ENCODE results near the gene U2AF2.

The U2AF2 gene

GRCh38 chr19:55688422-55689218 is 33.8 kb downstream of the U2AF2 start:
- DNase-seq (ENCODE audit: low read depth in 4 of 4, low spot score in 1 of 4), result no peak

- no peak for DNase-seq (ENCODE audit: low read depth in 4 of 4, low spot score in 1 of 4)
Measured at GRCh38 chr19:55689411-55690108, 34.7 kb downstream of the U2AF2 start.

DNA sequence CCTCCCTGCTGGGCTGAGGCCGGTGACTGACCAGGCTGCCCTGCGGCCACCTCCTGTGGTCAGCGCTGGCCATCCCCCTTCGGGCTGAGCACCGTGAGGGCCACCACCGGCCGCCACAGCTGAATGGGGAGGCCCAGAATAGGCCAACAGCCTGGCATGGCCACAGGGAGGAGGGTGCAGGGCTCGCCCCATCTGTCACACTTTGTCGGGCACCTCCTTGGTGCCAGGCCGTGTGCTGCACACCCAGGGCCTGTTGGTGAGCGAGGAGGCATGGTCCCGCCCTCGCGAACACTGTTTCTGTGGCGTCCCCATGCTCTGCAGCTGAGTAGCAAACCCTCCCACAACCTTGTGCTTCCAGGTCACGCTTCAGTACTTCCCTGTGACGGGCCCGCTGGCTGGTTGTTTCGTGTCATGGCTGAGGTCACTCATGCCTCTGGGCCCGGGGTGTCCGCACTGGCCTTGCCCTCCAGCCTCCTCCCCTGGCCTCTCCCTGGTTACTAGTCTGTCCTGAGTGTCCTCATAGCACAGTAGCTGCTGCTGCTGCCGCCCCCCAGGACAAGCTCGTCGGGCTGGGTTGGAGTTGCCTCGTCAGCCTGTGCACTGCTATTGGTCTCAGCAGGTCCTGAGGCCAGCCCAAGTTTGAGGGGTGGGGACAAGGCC is 35.4 kb downstream of the U2AF2 start:
- DNase-seq (ENCODE audit: low read depth in 4 of 4, low spot score in 1 of 4), result no peak

GRCh38 chr19:55690769-55691545 is 36.1 kb downstream of the U2AF2 start:
- DNase-seq (ENCODE audit: low read depth in 4 of 4, low spot score in 1 of 4), result no peak

- no peak for DNase-seq (ENCODE audit: low read depth in 4 of 4, low spot score in 1 of 4)
Measured at GRCh38 chr19:55691561-55692481, 37.0 kb downstream of the U2AF2 start.

- DNase-seq (ENCODE audit: low read depth in 4 of 4, low spot score in 1 of 4), result no peak
Measured at GRCh38 chr19:55692681-55693081, 37.8 kb downstream of the U2AF2 start.

GRCh38 chr19:55693336-55693974 is 38.6 kb downstream of the U2AF2 start:
- no peak for DNase-seq (ENCODE audit: low read depth in 4 of 4, low spot score in 1 of 4)

DNA sequence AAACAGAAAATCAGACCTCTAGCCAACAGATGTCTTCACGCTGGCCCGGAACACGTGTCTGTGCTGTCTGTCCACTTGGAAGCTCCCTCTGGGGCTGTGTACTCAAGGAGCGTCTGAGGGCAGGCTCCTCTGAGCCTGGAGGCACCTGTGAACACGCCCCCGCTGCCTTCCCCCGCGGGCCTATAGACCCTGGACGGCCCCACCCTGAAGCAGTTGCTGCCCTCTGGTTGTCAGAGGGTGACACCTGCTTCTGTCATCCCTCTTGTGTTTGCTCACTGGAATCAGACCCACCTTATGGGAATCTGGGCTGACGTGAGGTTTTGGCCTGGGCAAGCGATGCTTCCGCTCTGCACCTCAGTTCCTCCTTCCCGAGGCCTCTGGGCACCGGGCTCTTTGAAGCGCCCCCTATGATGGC is 39.4 kb downstream of the U2AF2 start:
- DNase-seq (ENCODE audit: low read depth in 4 of 4, low spot score in 1 of 4), result no peak

DNA sequence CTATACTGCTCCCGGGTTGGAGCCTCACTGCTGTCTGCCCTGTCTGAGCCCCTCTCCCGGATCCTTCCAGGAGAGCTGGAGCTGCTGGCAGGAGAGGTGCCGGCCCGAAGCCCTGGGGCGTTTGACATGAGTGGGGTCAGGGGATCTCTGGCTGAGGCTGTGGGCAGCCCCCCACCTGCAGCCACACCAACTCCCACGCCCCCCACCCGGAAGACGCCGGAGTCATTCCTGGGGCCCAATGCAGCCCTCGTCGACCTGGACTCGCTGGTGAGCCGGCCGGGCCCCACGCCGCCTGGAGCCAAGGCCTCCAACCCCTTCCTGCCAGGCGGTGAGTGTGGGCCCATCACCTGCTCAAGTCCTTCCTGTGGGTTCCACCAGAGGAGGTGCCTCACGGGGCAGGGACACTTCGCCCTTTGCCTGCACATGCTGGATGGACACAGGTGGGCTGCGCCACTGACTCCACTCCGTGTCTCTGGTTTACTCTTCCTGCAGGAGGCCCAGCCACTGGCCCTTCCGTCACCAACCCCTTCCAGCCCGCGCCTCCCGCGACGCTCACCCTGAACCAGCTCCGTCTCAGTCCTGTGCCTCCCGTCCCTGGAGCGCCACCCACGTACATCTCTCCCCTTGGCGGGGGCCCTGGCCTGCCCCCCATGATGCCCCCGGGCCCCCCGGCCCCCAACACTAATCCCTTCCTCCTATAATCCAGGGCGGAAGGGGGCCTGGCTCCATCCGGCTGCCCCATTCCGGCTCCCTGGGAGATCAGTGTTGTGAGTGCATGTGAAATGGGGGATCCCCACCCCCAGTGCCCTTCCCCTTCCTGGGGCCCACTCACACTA is 40.0 kb downstream of the U2AF2 start:
- no peak for DNase-seq (ENCODE audit: low read depth in 4 of 4, low spot score in 1 of 4)

DNA sequence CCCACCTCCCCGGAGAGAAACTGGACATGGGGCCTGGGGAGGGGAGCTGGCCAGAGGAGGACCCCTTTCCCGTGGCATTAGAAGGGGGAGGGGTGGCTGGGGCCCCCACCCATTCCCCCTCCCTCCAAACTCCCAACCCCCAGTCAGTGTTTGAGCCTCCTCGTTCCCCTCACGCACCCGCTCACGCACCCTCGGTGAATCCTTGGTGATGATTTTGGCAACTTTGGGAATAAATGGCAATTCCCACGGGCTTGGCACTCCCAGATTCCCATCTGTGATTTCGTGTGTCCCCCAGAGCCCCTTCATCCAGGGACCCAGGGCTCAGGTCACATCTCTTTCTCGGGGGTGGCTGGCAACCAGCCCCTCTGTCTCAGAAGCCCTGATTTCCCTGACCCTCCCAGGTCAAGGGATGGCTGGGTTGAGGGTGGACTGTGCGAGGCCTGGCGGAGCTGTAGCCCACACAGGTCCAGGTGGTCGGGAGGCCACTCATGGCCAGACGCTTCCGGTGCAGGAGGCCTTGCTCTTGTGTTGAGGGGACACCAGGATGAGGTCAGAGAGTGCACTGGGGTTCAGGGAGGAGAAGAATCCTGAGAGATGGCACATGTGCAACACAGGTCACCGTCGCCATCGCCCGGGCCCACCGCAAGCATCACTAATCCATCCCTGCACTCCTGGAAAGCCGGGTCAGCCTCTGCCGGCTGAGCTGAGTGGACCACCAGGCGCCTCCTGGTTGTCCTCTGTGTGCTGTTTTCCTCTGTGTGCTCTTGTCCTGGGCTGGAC is 40.9 kb downstream of the U2AF2 start:
- DNase-seq (ENCODE audit: low read depth in 4 of 4, low spot score in 1 of 4), result no peak

GRCh38 chr19:55696301-55697068 is 41.6 kb downstream of the U2AF2 start:
- no peak for DNase-seq (ENCODE audit: low read depth in 4 of 4, low spot score in 1 of 4)

DNA sequence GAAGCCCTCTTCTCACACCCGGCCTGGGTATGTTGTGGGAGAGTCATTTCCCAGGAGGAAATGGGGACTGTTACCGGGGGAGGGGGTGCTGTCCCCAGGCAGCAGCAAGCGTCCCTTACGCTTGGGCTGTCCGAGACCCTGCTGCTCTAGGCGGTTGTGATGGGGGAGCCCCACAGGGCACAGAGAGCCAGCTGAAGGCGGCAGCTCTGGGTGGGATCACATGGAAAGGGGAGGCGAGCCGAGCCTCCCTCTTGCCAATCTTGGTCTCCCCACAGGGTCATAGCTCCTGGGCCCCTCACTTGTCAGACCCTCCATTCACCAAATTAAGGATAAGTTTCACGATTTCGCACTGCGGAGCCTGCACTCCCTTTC is 42.2 kb downstream of the U2AF2 start:
- DNase-seq (ENCODE audit: low read depth in 4 of 4, low spot score in 1 of 4), result no peak

DNA sequence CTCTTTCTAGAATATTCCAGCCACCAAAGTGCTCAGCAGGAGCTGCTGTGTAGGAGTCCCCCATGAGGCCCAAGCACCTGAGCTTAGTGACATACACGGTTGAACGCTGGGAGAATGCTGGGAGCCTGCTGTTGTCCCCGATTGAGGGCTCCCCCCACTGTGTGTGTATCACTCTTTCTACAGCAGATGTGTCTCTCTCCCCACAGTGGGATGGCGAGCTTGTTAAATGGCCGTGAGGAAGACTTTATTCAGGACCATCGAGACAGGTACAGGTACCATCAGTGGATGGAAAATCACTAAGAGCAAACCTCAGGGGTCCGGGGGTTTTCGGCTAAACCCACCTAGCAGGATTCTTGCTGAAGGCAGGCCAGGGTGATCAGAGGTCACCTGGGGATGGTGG is 42.9 kb downstream of the U2AF2 start:
- DNase-seq (ENCODE audit: low read depth in 4 of 4, low spot score in 1 of 4), result no peak

GRCh38 chr19:55698256-55698655 is 43.4 kb downstream of the U2AF2 start:
- DNase-seq (ENCODE audit: low read depth in 4 of 4, low spot score in 1 of 4), result no peak

- no peak for DNase-seq (ENCODE audit: low read depth in 4 of 4, low spot score in 1 of 4)
Measured at GRCh38 chr19:55699221-55699620, 44.4 kb downstream of the U2AF2 start.

DNA sequence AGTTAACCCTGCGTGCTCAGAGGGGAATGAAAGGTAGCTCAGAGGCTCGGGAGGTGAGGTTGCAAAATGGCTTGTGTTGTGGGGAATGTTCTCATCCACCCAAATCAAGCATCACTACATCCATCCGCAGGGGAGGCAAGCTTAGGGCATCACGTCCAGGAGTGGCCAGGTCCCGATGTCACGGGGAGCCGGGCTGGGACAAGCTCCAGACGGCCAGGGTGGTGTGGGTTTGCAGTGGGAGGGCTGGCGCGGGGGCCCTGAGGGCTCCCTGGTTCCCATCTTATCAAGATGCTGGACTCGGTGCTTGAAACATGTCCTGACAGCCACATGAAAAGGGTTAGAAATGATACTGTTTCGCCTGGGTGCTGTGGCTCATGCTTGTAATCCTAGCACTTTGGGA is 46.0 kb downstream of the U2AF2 start:
- DNase-seq (ENCODE audit: low read depth in 4 of 4, low spot score in 1 of 4), result no peak

- DNase-seq (ENCODE audit: low read depth in 4 of 4, low spot score in 1 of 4), result no peak
Measured at GRCh38 chr19:55702131-55702627, 47.3 kb downstream of the U2AF2 start.

Measured in stimulated activated CD4-positive, alpha-beta T cell treated with anti-CD3 and anti-CD28 coated beads, Interleukin-1b, Interleukin-23, amount 100 ng/mL, for 24 hours (primary cell).